ENCODE data around the gene SRGAP3.

Gene SRGAP3

GRCh38 chr3:9078561-9079240 lies 170.7 kb downstream of the SRGAP3 start:
- no peak for DNase-seq

- no peak for DNase-seq
These were observed 172.4 kb downstream of the SRGAP3 start for GRCh38 chr3:9077029-9077428.

DNA sequence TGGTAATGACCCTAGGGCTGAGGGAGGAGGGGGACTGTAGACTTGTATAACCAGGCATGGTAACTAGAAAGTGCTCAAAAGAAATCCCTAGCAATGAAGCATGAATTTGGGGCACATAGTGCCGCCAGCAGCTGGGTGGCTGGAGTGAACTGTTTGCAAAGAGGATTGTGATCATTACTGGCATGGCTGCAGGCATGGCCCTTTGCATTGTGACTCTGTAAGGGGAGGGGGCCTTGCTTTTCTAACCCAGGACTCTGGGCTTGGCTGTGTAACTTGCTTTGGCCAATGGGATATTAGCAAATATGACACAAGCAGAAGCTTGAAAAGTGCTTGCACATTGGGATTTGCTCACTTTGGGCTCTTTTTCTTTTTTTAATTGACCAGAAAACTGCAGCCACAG lies 173.7 kb downstream of the SRGAP3 start:
- DNase-seq: no peak

DNA sequence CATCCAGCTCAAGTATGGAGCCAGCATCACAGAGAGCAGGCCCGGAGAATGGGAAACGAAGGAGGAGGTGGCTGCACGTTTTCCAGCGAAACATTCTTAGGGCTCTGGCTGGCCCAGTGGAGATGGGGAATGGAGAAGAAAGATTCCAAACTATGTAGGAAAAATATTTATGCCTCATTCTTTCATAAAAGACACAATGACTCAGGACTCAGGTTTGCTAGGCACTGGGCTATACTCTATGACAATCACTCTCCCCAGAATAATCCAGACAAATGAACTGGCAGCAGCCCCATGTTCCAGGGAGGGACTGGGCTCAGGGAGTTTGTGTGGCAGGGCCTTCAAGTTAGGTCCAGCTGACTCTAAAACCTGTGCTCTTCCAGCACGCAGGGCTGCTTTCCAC lies 175.4 kb downstream of the SRGAP3 start:
- DNase-seq: no peak

DNA sequence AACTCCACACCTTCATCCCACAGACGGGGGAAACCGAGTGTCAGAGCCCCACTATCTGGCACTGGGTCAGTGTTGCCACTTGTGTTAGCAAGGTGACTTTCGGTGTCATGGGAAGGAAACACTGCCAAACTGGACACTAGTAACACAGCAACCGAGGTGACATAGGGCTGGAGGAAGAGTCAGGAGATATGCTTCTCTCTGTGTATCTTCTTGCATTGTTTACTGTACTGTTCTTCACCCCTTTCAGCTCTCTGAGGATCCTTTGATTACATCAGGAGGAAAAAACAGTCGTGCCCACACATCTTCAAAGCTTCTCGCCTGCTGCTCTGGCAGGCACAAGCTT lies 176.8 kb downstream of the SRGAP3 start:
- no peak for DNase-seq

- DNase-seq: no peak
These were observed 177.3 kb downstream of the SRGAP3 start for GRCh38 chr3:9071936-9072666.

- DNase-seq: no peak
These were observed 178.5 kb downstream of the SRGAP3 start for GRCh38 chr3:9070961-9071360.

- DNase-seq: peak; percentile 33
These were observed 179.5 kb downstream of the SRGAP3 start for GRCh38 chr3:9069971-9070370.

GRCh38 chr3:9068051-9068450 lies 181.4 kb downstream of the SRGAP3 start:
- DNase-seq: no peak

DNA sequence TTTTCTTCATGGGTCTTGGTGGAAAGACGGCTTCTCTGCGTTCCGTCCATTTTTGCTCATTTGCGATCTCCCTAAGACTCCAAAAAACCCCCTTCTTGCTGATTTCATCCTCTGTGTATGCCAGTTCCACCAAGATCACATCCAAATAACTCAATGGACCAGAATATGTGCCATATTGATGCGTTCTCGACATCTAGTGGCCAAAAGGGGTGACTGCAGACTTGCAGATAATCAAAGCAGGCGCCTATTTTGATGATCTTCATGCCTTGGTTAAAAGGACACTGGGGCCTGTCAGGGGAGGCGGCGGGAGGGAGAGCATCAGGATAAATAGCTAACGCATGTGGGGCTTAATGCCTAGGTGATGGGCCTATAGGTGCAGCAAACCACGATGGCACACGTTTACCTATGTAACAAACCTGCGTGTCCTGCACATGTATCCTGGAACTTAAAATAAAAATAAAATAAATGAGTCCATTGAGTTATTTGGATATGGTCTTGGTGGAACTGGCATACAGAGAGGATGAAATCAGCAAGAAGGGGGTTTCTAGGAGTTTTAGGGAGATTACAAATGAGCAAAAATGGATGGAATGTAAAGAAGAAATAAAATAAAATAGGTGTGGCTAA lies 182.0 kb downstream of the SRGAP3 start:
- DNase-seq: peak; percentile 26

DNA sequence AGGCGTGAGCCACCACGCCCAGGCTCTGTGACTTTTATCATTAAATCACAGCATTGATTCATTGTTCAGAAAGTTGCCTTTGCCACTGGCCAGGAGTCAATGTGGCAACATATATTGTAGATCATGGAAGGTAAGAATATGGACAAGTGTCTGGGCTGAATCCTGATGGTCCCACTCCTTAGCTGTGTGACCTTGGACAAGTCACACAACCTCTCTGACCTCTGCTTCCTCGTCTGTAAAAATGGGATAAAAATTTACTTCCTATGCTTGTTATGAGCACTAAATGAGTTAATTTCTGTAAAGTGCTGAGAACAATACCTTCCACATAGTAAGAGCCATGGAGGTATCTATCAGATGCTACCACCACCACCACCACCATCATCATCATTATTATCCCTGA lies 182.7 kb downstream of the SRGAP3 start:
- DNase-seq: no peak

- no peak for DNase-seq
These were observed 183.3 kb downstream of the SRGAP3 start for GRCh38 chr3:9066141-9066540.

- no peak for DNase-seq
These were observed 184.6 kb downstream of the SRGAP3 start for GRCh38 chr3:9064850-9065249.

GRCh38 chr3:9064251-9064650 lies 185.2 kb downstream of the SRGAP3 start:
- no peak for DNase-seq

DNA sequence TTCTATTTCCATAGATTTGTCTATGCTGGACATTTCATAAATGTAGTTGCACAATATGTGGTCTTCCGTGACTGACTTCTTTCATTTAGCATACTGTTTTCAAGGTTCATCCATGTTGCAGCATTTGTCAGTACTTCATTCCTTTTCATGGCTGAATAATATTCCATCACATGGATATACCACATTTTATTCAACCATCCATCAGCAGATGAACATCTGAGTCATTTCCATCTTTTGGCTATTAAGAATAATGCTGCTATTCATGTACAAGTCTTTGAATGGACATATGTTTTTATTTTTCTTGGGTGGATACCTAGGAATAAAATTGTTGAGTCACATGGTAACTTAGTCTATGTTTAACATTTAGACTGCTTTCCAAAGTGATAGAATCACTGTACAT lies 186.9 kb downstream of the SRGAP3 start:
- DNase-seq: no peak

DNA sequence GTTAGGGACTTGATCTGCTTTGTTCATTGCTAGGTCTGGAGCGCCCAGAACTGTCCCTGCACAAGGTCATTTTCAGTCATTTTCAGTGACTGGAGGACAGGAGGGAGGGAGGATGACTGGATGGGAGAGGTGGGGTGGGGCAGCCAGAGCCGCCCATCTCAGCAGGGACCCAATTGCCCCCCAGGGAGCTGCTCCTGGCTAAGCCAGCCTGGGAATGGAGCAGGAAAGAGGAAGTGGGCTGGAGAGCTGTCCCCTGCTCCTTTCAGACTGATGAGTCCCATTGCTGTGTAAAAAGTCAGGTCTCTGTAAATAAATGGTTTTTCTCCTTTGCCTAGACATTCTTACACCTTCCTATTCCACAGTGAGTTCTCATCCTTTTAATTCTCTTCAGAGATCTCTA lies 187.8 kb downstream of the SRGAP3 start:
- DNase-seq: no peak

GRCh38 chr3:9059489-9060400 lies 189.7 kb downstream of the SRGAP3 start:
- peak; percentile 10 for DNase-seq

GRCh38 chr3:9056581-9056980 lies 192.9 kb downstream of the SRGAP3 start:
- no peak for DNase-seq

DNA sequence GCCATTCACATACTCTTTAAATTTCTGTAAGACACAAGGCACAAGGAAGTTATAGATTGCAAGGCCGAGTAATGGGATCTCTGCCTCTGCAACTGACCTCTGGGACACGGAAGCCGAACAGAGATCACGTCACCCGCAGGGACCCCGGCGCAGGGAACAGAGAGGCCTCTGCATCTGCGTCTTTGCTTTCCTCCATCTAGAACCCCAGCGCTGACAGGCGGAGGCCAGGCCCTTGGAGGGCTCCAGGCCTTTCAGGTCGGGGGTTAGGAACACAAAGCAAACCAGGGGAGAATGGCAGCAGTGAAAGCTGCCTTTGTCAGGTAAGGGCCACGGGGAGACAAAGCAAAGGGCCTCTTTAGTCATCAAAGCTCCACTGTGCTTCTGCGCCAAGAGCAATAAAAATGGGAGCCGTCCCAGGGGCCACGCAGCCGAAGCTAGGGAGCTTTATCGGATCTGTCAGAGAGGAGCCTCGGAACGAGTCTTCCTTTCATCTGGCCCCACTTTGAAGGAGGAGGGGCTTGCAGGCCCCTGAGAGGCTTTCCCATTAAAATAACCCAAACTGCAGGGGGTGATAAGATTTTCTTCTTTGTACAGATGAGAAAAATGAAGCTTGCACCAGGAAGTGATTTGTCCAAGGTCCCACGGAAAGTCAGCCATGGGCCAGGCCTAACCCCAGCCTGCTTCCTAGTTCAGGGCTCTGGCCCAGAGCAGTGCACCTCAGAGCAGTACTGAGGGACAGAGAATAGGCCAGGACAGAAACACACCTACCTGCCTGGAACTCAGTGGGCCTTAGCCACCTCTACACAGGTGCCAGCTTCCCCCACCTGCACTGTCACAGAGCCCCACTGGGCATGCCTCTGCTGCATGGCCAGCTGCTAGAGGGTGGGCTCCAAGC lies 201.7 kb downstream of the SRGAP3 start:
- no peak for DNase-seq

DNA sequence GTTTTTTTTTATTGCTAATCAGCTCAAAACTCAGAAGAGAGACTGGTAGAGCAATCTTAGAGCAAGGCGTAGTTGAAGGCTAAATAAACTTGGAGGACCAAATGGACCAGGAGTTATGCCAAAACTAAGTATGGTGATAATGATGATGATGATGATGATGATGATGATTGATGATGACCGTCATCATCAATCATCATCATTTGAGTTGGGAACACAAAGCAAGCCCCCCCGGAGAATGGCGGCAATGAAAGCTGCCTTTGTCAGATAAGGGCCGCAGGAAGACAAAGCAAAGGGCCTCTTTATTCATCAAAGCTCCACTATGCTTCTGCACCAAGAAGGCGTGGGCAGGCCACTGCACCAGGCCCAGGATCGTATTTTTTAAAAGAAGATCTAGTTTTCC lies 204.1 kb downstream of the SRGAP3 start:
- DNase-seq: no peak

- DNase-seq: no peak
These were observed 206.4 kb downstream of the SRGAP3 start for GRCh38 chr3:9043063-9043462.

DNA sequence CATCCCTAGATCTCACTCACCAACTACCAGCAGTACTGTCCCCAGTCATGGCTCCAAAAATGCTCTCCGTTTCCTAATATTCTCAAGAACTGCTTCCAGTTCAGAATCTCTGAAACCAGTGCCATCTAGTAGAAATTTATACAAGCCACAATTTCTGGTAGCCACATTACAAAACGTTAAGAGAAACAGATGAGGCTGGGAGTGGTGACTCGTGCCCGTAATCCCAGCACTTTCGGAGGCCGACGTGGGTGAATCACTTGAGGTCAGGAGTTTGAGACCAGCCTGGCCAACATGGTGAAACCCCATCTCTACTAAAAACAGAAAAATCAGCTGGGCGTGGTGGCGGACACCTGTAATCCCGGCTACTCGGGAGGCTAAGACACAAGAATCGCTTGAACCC lies 207.8 kb downstream of the SRGAP3 start:
- DNase-seq: no peak
